Raji (cell line): Measurements from ENCODE around the gene MYH14.
A peak's percentile ranks its signal among the peaks of the same experiment; 100 is the strongest.

Experiments used
- POLR2A ChIP-seq: IDR thresholded peaks from 2 replicates; pipeline ENCODE4 v1.6.1; 2011; ENCODE audit warnings: low read depth, low read length, control low read depth; ENCODE audit not compliant: insufficient read depth

Gene MYH14

DNA sequence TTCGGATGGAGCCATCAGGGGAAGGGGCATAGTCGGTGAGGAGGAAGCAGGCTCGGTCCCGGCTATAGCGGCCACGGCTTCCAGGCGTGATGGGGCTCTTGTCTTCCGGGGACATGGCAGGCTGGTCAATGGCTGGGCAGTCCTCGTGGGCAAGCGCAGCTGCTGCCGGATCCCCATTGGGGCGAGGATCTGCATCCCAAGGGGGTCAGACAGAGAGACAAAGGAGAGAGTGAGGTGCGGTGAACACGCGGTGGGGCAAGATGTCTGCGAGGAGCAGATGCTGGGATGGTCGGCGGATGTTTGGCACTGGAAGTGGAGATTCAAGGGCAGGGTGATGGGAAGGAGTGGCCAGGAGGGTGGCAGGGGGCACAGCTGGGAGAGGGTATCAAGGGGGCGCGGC is 117.2 kb downstream of the MYH14 start:
- no peak for TF ChIP-seq POLR2A

DNA sequence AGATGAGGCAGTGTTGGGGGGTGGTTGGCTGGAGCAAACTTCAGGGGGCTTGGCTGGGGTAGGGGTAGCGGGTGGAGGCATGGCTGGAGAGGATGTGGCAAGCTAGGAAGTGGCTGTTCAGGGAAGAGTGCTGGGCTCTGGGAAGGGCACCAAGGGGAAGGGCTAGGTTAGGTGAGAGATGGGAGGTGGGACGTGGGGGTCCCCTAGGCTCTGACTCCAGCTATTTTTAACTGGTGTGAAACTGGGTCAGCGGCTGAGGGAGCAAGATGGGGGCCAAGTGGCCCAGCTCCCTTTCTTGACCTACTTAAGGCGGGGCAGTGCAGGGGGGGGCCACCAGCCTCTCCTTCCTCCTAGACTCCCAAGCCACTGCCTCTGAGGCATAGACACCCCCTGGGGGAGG is 118.4 kb downstream of the MYH14 start:
- TF ChIP-seq POLR2A: no peak

DNA sequence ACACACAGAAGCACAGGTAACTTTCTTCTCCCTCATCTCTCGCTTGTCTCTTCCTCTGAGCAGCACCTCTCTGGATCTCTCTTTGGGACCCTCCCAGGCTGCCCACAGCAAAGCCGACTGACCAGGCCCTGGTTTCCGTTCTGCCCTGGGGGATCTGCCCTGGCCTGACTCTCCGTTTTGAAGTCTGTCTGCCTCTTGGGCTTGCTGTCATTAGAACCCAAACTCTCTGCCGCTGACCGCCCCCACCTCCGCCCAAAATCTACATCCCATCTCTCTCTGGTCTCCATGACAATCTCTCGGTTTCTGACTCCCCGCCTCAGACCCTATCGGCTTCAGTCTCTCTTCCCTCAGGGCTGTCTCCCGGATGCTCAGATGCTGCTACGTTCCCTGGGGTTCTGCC is 118.8 kb downstream of the MYH14 start:
- no peak for TF ChIP-seq POLR2A

DNA sequence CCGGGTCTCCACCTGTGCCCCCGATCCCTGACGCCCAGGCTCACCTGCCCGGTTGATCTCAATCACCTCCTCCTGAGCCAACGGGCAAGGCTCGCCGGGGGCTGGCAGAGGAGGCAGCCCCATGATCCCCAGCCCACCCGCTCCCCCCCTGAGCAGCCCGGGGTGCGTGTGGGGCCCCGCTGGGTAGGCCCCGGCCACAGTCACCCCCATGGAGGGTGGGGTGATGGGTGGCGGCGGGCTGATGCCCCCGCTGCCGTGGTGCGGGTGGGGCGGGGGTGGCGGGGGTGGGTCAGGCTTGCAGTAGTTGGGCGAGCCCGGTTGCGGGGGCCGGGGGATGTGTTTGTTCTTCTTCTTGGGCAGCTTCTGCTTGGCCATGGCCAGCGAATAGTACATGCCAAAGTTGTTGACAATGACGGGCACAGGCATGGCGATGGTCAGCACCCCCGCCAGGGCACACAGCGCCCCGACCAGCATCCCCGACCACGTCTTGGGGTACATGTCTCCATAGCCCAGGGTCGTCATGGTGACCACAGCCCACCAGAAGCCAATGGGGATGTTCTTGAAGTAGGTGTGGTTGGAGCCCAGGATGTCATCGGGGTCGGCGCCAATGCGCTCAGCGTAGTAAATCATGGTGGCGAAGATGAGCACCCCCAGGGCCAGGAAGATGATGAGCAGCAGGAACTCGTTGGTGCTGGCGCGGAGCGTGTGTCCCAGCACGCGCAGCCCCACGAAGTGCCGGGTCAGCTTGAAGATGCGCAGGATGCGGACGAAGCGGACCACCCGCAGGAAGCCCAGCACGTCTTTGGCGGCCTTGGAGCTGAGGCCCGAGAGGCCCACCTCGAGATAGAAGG is 119.7 kb downstream of the MYH14 start:
- no peak for TF ChIP-seq POLR2A

DNA sequence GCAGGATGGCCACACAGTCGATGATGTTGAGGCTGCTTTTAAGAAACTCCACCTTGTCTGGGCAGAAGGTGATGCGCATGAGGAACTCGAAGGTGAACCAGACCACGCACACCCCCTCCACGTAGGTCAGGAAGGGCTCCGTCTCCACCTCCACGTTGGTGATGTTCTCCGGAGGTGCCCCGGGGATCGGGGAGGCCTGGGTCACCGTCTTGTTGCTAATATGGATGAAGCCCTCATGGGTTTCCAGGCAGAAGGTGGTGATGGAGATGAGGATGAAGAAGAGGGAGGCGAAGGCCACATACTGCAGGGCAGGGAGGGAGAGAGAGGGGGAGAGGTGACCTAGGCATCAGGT is 120.3 kb downstream of the MYH14 start:
- TF ChIP-seq POLR2A: no peak

DNA sequence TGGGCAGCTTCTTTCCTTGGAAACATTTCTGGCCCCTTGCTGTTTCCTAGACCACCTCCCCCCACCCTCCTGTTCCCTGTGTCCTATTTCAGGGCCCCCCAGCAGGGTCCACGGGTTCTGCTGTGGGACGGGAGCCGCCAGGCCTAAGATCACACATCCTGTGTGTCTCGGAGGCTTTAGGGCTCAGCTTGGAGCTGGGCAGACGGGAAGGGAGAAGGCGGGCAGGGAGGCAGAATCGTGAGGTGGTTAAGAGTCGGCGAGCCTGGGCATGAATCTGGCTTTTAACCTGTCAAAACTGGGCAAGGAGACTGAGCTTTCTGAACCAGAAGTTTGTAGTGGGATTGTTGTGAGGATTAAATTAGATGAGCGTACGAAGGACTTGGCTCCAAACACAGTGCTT is 120.9 kb downstream of the MYH14 start:
- TF ChIP-seq POLR2A: no peak

DNA sequence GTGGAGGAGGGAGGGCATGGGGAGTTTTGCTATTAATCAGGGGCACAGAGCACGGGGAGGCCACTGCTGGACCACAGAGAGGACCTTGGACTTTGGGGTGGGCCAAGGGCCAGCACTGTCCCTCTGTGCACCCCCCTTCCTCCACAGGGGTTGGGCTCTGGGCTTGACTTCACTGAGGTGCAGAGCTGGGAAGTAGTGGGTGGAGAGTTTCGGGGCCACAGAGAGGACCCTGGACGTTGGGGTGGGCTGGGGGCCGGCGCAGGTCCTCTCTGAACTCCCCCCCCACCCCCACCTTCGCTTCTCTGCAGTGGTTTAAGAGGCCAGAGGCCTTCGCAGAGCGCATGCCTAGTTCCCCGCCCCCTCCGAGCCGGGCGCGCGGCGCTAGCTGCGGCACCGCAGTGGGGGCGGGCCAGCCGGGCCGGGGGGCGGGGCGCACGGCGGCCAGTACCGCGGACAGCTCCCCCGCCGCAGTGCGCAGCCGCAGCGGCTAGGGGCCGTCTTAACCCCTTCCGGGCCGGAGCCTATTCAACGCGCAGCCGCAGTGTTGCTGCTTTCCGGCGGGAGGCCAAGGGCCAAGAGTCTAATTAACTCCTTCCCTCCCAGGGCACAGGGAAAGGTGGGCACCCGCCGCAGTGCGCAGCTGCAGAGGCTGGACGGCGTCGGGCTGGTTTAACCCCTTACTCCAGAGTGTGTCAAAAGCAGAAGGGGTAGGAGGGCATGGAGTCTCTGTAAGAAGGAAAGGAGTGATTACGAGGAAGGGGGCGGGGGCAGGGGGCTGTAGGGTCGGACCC is 122.1 kb downstream of the MYH14 start:
- no peak for TF ChIP-seq POLR2A

DNA sequence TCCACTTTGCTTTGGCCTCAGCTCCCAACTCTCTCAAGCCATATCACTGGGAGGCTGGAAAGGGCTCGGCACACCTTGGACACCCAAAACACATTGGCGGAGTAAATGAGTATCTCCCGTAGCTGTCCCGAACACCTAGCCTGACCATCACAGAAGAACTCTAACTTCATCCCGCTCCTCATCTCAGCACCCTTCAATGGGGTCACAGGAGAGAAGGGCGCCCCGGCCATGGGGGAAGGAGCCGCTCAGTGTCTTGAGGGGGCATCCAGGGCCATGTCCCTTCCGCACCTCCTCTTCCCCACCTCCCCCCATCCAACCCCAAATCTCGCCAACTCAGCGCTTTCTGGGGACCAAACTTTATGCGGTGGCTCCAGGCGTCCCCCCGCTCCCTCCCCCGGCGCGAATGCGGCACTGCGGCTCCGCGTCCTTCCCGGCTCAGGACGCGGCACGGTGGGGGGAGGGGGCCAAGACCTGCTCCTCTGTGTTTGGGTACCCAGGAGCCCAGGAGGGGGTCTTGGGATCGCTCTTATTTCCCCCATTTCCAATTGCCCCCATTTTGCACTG is 122.8 kb downstream of the MYH14 start:
- no peak for TF ChIP-seq POLR2A

DNA sequence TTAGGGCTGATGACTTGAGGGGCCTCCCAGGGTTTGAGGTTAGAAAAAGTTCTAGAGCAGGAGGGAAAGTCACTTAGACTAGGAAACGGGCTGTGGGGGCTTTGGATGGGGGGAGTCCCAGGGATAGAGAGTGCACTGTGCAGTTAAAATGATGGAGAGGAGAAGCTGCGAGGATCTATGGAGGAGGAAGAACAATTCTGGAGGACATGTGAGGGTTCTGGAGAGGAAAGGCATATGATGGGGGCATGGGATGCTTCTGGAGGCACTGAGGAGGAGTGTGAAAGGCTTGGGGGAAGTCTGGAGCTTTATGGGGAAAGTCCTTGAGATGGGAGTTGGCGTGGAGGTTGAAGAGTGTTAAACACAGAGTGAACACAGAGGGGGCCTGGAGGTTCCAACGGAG is 123.6 kb downstream of the MYH14 start:
- TF ChIP-seq POLR2A: no peak

DNA sequence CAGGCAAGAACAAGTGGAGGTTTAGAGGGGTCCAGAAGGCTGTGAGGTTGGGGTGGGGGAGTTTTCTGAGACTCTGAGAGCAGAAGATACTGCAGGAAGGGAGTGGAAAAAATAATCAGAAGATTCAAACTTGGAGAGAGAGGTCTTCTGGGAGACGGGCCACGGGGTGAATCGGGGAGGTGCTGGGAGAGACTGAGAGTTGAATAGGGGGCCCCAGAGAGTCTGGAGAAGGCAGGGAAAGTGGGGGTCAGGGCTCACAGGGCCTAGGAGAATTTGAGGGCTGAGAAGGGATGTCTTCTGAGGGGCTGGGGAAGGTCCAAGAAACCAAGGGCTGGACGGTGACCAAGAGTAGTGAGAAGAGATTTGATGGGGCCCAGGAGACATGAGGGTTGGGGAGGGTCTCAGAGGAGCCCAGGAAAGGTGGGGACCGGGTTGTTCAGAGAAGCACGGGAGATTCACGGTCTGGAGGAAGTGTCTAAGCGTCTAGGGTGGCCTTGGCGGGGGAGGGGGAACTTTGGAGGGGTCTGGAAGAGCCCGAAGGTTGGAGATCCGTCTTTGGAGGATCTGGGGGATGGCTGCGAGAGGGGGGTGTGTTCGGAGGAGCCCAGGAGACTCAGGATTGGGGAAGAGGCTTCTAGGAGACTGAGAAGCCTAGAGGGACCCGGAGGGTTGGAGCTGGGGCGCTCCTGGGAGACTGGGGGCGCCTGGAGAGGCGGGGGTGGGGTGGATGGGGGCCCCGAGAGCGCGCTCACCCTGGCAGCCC is 124.2 kb downstream of the MYH14 start:
- TF ChIP-seq POLR2A: no peak

DNA sequence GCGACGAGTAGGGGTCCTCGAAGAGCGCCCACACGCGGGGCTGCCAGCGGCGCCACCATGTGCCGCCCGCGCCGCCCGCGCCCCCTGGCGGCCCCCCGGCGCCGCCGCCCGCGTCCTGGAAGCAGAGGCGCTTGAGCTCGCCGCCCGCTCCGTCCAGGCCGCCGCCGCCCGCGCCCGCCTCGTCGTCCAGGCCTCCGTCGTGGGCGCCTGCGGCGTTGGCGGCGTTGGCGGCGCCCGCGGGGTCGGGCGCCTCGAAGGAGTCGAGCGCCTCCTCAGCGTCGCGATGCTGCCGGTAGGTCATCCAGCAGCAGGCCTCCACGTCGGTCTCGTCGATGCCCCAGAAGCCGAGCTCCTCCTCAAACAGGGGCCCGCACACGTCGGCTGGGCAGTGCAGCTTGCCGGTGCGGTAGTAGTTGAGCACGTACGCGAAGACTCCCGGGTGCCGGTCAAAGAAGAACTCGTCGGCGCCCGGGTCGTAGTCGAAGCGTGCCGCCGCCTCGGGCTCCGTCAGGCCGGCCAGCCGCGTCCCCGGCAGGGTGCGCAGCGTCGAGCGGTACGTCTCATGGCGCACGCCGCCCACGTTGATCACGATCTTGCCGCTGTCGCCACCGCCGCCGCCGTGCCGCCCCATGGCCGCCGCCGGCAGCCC is 124.9 kb downstream of the MYH14 start:
- no peak for TF ChIP-seq POLR2A

DNA sequence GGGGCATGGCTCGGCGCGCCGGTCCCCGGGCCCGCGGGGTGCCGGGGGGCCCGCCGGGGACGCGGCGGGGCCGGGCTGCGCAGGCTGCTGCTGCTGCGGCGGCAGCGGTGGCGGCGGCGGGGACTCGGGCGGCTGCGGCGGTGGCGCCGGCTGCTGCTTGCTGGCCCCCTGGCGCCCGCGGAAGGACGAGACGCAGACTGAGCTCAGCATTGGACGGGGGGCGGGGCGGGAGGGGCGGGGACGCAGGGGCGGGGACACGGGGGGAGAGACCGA is 125.4 kb downstream of the MYH14 start:
- no peak for TF ChIP-seq POLR2A

DNA sequence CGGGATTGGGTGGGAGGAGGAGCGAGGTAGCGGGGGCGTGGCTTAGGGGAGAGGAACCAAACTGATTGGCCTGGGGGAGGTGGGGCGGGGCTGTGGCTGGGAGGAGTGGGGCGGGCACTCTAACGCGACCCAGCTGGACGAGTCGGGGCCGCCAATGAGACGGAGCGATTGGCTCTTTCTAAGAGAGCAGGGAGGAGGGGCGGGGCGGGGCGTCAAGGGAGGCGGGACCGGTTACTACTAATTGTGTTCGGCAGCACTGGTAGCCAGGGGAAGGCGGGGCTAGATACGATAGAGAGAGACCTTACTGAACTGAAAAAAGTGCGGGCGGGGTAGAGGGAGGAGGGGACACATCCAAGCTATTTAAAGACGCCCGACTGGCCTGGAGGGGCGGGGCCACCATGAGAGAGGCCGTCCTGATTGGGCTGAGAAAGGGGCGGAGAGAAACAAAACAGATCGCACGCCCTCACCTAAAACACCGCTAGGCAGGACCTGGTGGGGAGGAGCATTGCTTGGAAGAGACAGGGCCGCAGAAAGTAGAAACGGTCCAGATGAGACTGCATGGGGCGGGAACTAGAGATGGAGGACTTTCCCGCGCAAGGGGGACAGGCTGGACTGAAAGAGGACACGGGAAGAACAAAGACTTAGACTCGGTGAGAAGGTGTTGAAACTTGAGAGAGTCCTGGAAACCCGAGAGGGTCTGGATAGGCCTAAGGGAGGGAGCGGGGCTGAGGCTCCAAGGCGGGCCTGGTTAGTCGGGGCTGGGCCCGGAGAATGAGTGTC is 125.9 kb downstream of the MYH14 start, which contains the start of gene KCNC3:
KCNC3 (minus strand) TSS at position 232 of the 780 bp plus-strand sequence. CDS start 295 bp downstream, outside the sequence.
- peak; percentile 76 for TF ChIP-seq POLR2A
